Uterus (tissue), 2 donors: ENCODE data around the gene ATP5F1D.

Experiments
- POLR2A ChIP-seq, 2 donors: fragments of 450-650 bp; IDR thresholded peaks; one replicate each; pipeline ENCODE4 v1.6.1; 2016; ENCODE audit warnings: antibody characterized with exemption in 2 of 2, mild to moderate bottlenecking in 1 of 2, moderate library complexity in 1 of 2
- TF ChIP-seq, protein P1 (sequence below), 4 experiments: fragments of 200-600 bp in 2 of 4; fragments of 450-650 bp in 2 of 4; sonication (generic) in 2 of 4; IDR thresholded peaks; one replicate each; pipeline ENCODE4 v1.5.1; 2016 to 2019; ENCODE audit warnings: antibody characterized with exemption in 4 of 4, mild to moderate bottlenecking in 2 of 4, moderate library complexity in 1 of 4

DNA sequence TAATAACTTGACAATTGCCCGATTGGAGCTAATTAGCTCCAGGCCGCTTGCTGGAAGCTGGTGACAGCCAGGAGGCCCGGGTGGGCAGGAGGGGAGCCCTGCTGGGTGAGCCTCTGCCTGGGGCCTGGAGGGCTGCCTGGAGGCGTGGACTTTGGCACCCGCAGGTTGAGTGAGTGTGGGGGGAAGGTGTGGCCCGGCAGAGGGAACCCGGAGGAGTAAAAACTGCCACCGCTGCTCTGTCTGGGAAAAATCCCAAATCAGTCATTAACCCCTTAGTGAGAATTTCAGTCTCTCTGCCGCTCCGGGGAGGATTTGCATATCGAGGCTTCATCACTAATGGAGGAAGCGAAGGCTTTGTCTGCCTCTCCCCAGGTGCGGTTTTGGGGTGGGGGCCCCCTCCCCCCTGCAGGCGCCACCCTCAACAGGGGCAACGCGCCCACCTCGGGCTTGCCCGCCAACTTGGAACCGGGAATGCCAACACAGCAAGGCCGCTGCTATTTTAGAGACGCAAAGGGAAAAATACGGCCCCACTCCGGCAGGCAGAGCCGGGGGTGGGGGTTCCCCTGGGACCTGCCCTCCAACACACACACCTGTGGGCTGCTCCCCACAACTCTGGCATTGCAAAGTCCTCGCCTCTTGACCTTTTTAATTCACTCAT is 50.3 kb downstream of the ATP5F1D start:
- TF ChIP-seq, protein P1, sequence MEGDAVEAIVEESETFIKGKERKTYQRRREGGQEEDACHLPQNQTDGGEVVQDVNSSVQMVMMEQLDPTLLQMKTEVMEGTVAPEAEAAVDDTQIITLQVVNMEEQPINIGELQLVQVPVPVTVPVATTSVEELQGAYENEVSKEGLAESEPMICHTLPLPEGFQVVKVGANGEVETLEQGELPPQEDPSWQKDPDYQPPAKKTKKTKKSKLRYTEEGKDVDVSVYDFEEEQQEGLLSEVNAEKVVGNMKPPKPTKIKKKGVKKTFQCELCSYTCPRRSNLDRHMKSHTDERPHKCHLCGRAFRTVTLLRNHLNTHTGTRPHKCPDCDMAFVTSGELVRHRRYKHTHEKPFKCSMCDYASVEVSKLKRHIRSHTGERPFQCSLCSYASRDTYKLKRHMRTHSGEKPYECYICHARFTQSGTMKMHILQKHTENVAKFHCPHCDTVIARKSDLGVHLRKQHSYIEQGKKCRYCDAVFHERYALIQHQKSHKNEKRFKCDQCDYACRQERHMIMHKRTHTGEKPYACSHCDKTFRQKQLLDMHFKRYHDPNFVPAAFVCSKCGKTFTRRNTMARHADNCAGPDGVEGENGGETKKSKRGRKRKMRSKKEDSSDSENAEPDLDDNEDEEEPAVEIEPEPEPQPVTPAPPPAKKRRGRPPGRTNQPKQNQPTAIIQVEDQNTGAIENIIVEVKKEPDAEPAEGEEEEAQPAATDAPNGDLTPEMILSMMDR (IDR thresholded peaks at IDR 0.05), result no peak
- no peak for TF ChIP-seq POLR2A (IDR thresholded peaks at IDR 0.05)
